Endothelial cell of umbilical vein (primary cell): ENCODE results near the gene STX8. TPM values are rescaled to one million over a fixed set of nuclear protein-coding genes. Genes with fewer than 3 reads are reported as not detected.
"Not testable (repeated sequence)": the region's sequence is repeated elsewhere in the genome, so short reads cannot be mapped to it uniquely, and the experiment has no call there.

Experiments used
- BruUV-seq: library from RNA; stranded (reverse); fragments of 400-500 nt; replicated peaks from 2 replicates; lab custom pipeline; 2021; lab: Mats Ljungman, UMichigan
- CTCF ChIA-PET: fragments of 300-600, 350-600 bp; sonication (Branson Sonifier 250); formaldehyde crosslinking; loops from one replicate; lab custom pipeline; 2021; ENCODE audit warnings: antibody characterized with exemption, inconsistent platforms; lab: Charles Lee
- POLR2A ChIA-PET: fragments of 300-600, 350-600 bp; sonication (Branson Sonifier 250); formaldehyde crosslinking; loops from one replicate; lab custom pipeline; 2021; ENCODE audit warnings: antibody characterized with exemption, inconsistent platforms; lab: Charles Lee
- DNase-seq: peaks from one replicate; pipeline ENCODE4 v3.0.0-alpha.2; 2011; ENCODE audit warnings: low read depth, low spot score
- FAIRE-seq: peaks from 2 replicates; lab custom pipeline; 2011; peaks lifted over from hg19 to GRCh38; lab: Jason Lieb, UNC
- H2AFZ ChIP-seq: 2 replicates; pipeline ENCODE4 v1.6.0; 2012; ENCODE audit warnings: low read depth, low read length, control low read depth, inconsistent platforms
- H3K27ac ChIP-seq: 2 replicates; pipeline ENCODE4 v1.5.1; 2011; ENCODE audit warnings: low read depth, mild to moderate bottlenecking, control low read depth, low read length, moderate library complexity; ENCODE audit not compliant: insufficient read depth
- H3K27me3 ChIP-seq, 2 experiments: 2 replicates each; pipeline versions ENCODE4 v1.6.0 to v1.6.1; 2011; ENCODE audit warnings: low read length in 2 of 2, mixed read lengths in 1 of 2; ENCODE audit not compliant: control insufficient read depth in 2 of 2, insufficient read depth in 2 of 2
- H3K36me3 ChIP-seq, 2 experiments: 2 replicates in 1 of 2; 3 replicates in 1 of 2; pipeline ENCODE4 v1.5.1; 2011; ENCODE audit warnings: low read length in 2 of 2, mild to moderate bottlenecking in 1 of 2, moderate library complexity in 1 of 2; ENCODE audit not compliant: control insufficient read depth in 2 of 2, insufficient read depth in 2 of 2; ENCODE audit errors: extremely low read depth in 1 of 2
- H3K4me1 ChIP-seq: 3 replicates; pipeline ENCODE4 v1.5.1; 2011; ENCODE audit warnings: mild to moderate bottlenecking, low read length; ENCODE audit not compliant: control insufficient read depth, insufficient read depth; ENCODE audit errors: extremely low read depth
- H3K4me2 ChIP-seq: 2 replicates; pipeline ENCODE4 v1.6.1; 2011; ENCODE audit warnings: low read length, control low read depth, mixed read lengths; ENCODE audit not compliant: insufficient read depth
- H3K4me3 ChIP-seq, 3 experiments: fragments of 200-600 bp in 1 of 3; sonication (generic), shearing (Covaris generic) in 1 of 3; replicated peaks in 1 of 3; 2 replicates each; pipeline ENCODE4 v1.5.1; 2011 to 2016; ENCODE audit warnings: control low read depth in 3 of 3, low read length in 3 of 3, mild to moderate bottlenecking in 2 of 3, inconsistent platforms in 1 of 3, low read depth in 1 of 3, moderate library complexity in 1 of 3; ENCODE audit not compliant: insufficient read depth in 1 of 3
- H3K79me2 ChIP-seq: 2 replicates; pipeline ENCODE4 v1.6.0; 2012; ENCODE audit warnings: low read length, inconsistent platforms; ENCODE audit not compliant: control insufficient read depth, insufficient read depth
- H3K9ac ChIP-seq: replicated peaks from 2 replicates; pipeline ENCODE3; 2011; ENCODE audit warnings: low read length, control low read depth; ENCODE audit not compliant: insufficient read depth; ENCODE audit errors: extremely low read depth
- H3K9me1 ChIP-seq: replicated peaks from 3 replicates; pipeline ENCODE4 v1.6.0; 2011; ENCODE audit warnings: mild to moderate bottlenecking, low read length; ENCODE audit not compliant: control insufficient read depth, insufficient read depth; ENCODE audit errors: extremely low read depth
- H3K9me3 ChIP-seq: replicated peaks from 2 replicates; pipeline ENCODE4 v1.5.1; 2012; ENCODE audit warnings: low read length, inconsistent platforms; ENCODE audit not compliant: control insufficient read depth, insufficient read depth
- H4K20me1 ChIP-seq: replicated peaks from 2 replicates; pipeline ENCODE3; 2011; ENCODE audit warnings: mild to moderate bottlenecking, low read length; ENCODE audit not compliant: control insufficient read depth, insufficient read depth; ENCODE audit errors: extremely low read depth
- EZH2 ChIP-seq: IDR thresholded peaks from 2 replicates; pipeline ENCODE4 v1.6.1; 2012; ENCODE audit warnings: borderline replicate concordance, low read depth, mild to moderate bottlenecking, moderate library complexity, low read length, inconsistent platforms; ENCODE audit not compliant: severe bottlenecking
- FOS ChIP-seq: IDR thresholded peaks from 2 replicates; pipeline ENCODE4 v1.6.1; 2011; ENCODE audit warnings: mild to moderate bottlenecking, low read length, moderate library complexity, borderline replicate concordance; ENCODE audit not compliant: insufficient read depth
- GATA2 ChIP-seq: IDR thresholded peaks from 2 replicates; pipeline ENCODE4 v1.7.0; 2011; ENCODE audit warnings: low read depth, mild to moderate bottlenecking, moderate library complexity, mixed read lengths, low read length; ENCODE audit not compliant: insufficient read length, insufficient read depth
- JUN ChIP-seq: IDR thresholded peaks from 2 replicates; pipeline ENCODE4 v1.6.1; 2011; ENCODE audit warnings: borderline replicate concordance, low read depth; ENCODE audit not compliant: insufficient read length, insufficient read depth
- MYC ChIP-seq: IDR thresholded peaks from one replicate; pipeline ENCODE4 v1.6.1; 2011; ENCODE audit warnings: mild to moderate bottlenecking, low read depth, low read length
- POLR2A ChIP-seq: IDR thresholded peaks from 2 replicates; pipeline ENCODE4 v1.6.1; 2012; ENCODE audit warnings: low read depth, mild to moderate bottlenecking, control low read depth, low read length
- POLR2AphosphoS5 ChIP-seq: IDR thresholded peaks from 2 replicates; pipeline ENCODE4 v1.6.1; 2012; ENCODE audit warnings: low read depth, mild to moderate bottlenecking, control low read depth, low read length, moderate library complexity; ENCODE audit not compliant: insufficient read depth
- dilution Hi-C: fragments of 300-500 bp; cut with MboI; formaldehyde crosslinking; loops from one replicate; pipeline ENCODE4 v1.15.0; 2019; ENCODE audit warnings: low sequenced_read_pairs; ENCODE audit not compliant: extremely low pct_ligation_motif_present
- intact Hi-C: fragments of 100-400 bp; cut with micrococcal nuclease; formaldehyde crosslinking; loops from one replicate; pipeline ENCODE4 v1.10.0; 2022
- polyA plus RNA-seq, 4 experiments: library from polyadenylated mRNA; depleted of rRNA in 3 of 4; stranded (reverse) in 3 of 4; unstranded in 1 of 4; fragments of >200 nt; gene quantifications; 2 replicates each; pipeline versions ENCODE4 v1.2.1 to v1.2.3, GENCODE V29; 2011 to 2012; ENCODE audit warnings: missing spikeins in 1 of 4
- total RNA-seq: library from RNA; stranded (reverse); gene quantifications from 2 replicates; pipeline ENCODE4 v1.2.3, GENCODE V29; 2021
- TF ChIP-seq, protein P1 (sequence below), 2 donors: IDR thresholded peaks; 1 replicate in 1 of 2; 2 replicates in 1 of 2; pipeline ENCODE4 v1.5.1; 2011; ENCODE audit warnings: low read length in 2 of 2, mild to moderate bottlenecking in 2 of 2, moderate library complexity in 2 of 2, control low read depth in 1 of 2, inconsistent platforms in 1 of 2, low read depth in 1 of 2; ENCODE audit not compliant: insufficient read depth in 1 of 2; ENCODE audit errors: extremely low read depth in 1 of 2
- TF ChIP-seq, protein P2 (sequence below): IDR thresholded peaks from 2 replicates; pipeline ENCODE4 v1.6.1; 2011; ENCODE audit not compliant: insufficient read depth, insufficient read length

STX8 gene
- total and polyA plus RNA-seq, 2 donors (not counting 3 experiments of a cell fraction or from before 2014, with no cell fraction given), result 25.9 to 67.3 TPM

DNA sequence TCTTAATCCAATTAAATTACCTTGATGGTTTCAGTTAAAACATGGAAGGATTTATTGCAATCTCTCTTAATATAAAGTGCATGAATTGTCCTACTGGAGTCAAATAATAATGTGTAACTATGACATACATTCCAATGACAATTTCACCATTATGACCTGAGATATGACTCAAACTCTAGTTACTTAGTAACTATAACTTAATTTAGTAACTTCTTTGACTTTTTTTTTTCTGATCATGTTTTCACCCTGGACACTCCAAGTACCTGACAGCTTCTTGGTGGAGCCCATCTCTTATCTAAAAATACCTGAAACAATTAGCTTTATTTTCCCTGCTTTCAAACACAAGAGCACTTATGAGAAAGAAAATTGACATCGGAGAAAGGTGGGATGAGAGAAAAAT, 123.7 kb downstream of the STX8 start:
- POLR2A ChIA-PET, result no interaction called here
- no TSS peak for BruUV-seq
- Histone ChIP-seq H3K9me1 (no peaks in the 10 kb centered on the region), H3K9me3 (no peaks in the 10 kb centered on the region), H4K20me1 (no peaks in the 10 kb centered on the region), H2AFZ (no peak overlapping the region), H3K79me2 (no peaks in the 10 kb centered on the region), H3K4me2 (no peak overlapping the region), H3K4me3 (no peak overlapping the region), H3K36me3 (no peaks in the 10 kb centered on the region), H3K27ac (no peak overlapping the region), H3K27me3 (no peaks in the 10 kb centered on the region), H3K9ac (no peak overlapping the region), H3K4me1 (no peaks in the 10 kb centered on the region)
- intact Hi-C loops (no loop called here), dilution Hi-C loops (no loop called here)
- DNase-seq, result no peak
- CTCF ChIA-PET, result no interaction called here
- FAIRE-seq, result no peak
- TF ChIP-seq, protein P1, sequence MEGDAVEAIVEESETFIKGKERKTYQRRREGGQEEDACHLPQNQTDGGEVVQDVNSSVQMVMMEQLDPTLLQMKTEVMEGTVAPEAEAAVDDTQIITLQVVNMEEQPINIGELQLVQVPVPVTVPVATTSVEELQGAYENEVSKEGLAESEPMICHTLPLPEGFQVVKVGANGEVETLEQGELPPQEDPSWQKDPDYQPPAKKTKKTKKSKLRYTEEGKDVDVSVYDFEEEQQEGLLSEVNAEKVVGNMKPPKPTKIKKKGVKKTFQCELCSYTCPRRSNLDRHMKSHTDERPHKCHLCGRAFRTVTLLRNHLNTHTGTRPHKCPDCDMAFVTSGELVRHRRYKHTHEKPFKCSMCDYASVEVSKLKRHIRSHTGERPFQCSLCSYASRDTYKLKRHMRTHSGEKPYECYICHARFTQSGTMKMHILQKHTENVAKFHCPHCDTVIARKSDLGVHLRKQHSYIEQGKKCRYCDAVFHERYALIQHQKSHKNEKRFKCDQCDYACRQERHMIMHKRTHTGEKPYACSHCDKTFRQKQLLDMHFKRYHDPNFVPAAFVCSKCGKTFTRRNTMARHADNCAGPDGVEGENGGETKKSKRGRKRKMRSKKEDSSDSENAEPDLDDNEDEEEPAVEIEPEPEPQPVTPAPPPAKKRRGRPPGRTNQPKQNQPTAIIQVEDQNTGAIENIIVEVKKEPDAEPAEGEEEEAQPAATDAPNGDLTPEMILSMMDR (IDR thresholded peaks at IDR 0.05; ENCODE audit: extremely low read depth in 1 of 2, insufficient read depth in 1 of 2, low read depth in 1 of 2, low read length in 2 of 2), result no peak
- TF ChIP-seq POLR2AphosphoS5, result no peak
- no peak for TF ChIP-seq JUN
- TF ChIP-seq, protein P2, sequence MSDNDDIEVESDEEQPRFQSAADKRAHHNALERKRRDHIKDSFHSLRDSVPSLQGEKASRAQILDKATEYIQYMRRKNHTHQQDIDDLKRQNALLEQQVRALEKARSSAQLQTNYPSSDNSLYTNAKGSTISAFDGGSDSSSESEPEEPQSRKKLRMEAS, result no peak
- no peak for TF ChIP-seq EZH2
- no peak for TF ChIP-seq MYC
- no peak for TF ChIP-seq GATA2
- no peak for TF ChIP-seq FOS
- no peak for TF ChIP-seq POLR2A

DNA sequence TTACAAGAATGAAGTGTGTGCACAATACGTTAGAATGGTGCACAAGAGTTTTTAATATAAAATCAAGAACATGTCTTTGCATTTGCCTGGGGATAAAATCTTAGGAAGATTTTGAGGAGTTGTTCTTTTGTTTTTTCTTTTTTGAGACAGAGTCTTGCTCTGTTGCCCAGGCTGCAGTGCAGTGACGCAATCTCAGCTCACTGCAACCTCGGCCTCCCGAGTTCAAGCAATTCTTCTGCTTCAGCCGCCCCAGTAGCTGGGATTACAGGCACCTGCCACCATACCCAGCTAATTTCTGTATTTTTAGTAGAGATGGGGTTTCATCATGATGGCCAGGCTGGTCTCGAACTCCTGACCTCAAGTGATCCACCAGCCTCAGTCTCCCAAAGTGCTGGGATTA, 128.3 kb downstream of the STX8 start:
- H3K9me1 ChIP-seq, H2AFZ ChIP-seq, DNase-seq, H3K79me2 ChIP-seq, intact Hi-C loops, H3K9ac ChIP-seq, H3K27ac ChIP-seq, H3K4me1 ChIP-seq, H3K4me2 ChIP-seq, H3K4me3 ChIP-seq, H4K20me1 ChIP-seq, H3K36me3 ChIP-seq, H3K27me3 ChIP-seq, dilution Hi-C loops, FAIRE-seq, POLR2A ChIA-PET, H3K9me3 ChIP-seq, BruUV-seq: not testable (repeated sequence)
- CTCF ChIA-PET, result interaction anchor here (2.1 kb wide), 1 partner anchor 22 kb away, joined by 8 read pairs; no protein-coding TSS in a partner anchor
